HL-60 (cell line): ENCODE results near the gene CD8B2.

ENCODE experiments used
- DNase-seq, 2 experiments: peaks; one replicate each; pipeline ENCODE4 v3.0.0-alpha.2; 2010 to 2020; ENCODE audit warnings: low read depth in 1 of 2, low spot score in 1 of 2
- H3K27ac ChIP-seq: fragments of 250-450 bp; sonication (Bioruptor Pico); replicated peaks from 2 replicates; pipeline ENCODE4 v1.5.1; 2020; ENCODE audit warnings: mild to moderate bottlenecking, moderate library complexity
- H3K27me3 ChIP-seq: fragments of 250-450 bp; sonication (Bioruptor Pico); 2 replicates; pipeline ENCODE4 v1.5.1; 2021; ENCODE audit warnings: mild to moderate bottlenecking, moderate library complexity; ENCODE audit not compliant: insufficient read depth, poor library complexity, severe bottlenecking
- H3K4me3 ChIP-seq: replicated peaks from 2 replicates; pipeline ENCODE4 v1.5.1; 2011; ENCODE audit warnings: mild to moderate bottlenecking, control low read depth, low read length; ENCODE audit not compliant: insufficient read depth
- CTCF ChIP-seq: IDR thresholded peaks from one replicate; pipeline ENCODE4 v1.5.1; 2011; ENCODE audit warnings: low read length, control low read depth, inconsistent platforms; ENCODE audit not compliant: insufficient read depth
- GABPA ChIP-seq: IDR thresholded peaks from 2 replicates; pipeline ENCODE4 v1.6.1; 2012; ENCODE audit warnings: low read depth
- POLR2AphosphoS5 ChIP-seq: IDR thresholded peaks from 2 replicates; pipeline ENCODE4 v1.6.1; 2012; ENCODE audit warnings: low read depth
- REST ChIP-seq: IDR thresholded peaks from 2 replicates; pipeline ENCODE4 v1.6.1; 2012; ENCODE audit warnings: low read depth; ENCODE audit not compliant: insufficient replicate concordance
- SPI1 ChIP-seq: IDR thresholded peaks from 2 replicates; pipeline ENCODE4 v1.6.1; 2012; ENCODE audit warnings: low read depth, mild to moderate bottlenecking, borderline replicate concordance

Gene CD8B2

GRCh38 chr2:106532236-106532635, 45.1 kb downstream of the CD8B2 start:
- Histone ChIP-seq H3K27me3 (no peaks in the 10 kb centered on the region), H3K27ac (no peak overlapping the region), H3K4me3 (no peak overlapping the region)
- no peak for DNase-seq
- TF ChIP-seq CTCF, result no peak
- TF ChIP-seq SPI1, result no peak
- no peak for TF ChIP-seq GABPA
- TF ChIP-seq POLR2AphosphoS5, result no peak
- TF ChIP-seq REST, result no peak

GRCh38 chr2:106534471-106534870, 47.3 kb downstream of the CD8B2 start:
- no peak for DNase-seq
- Histone ChIP-seq H3K27ac (no peak overlapping the region), H3K27me3 (no peaks in the 10 kb centered on the region), H3K4me3 (no peak overlapping the region)
- no peak for TF ChIP-seq GABPA
- TF ChIP-seq POLR2AphosphoS5, result no peak
- no peak for TF ChIP-seq REST
- TF ChIP-seq CTCF, result no peak
- TF ChIP-seq SPI1, result no peak

GRCh38 chr2:106536490-106536889, 49.3 kb downstream of the CD8B2 start:
- no peak for TF ChIP-seq SPI1
- Histone ChIP-seq H3K27me3 (no peaks in the 10 kb centered on the region), H3K27ac (no peak overlapping the region), H3K4me3 (no peak overlapping the region)
- no peak for DNase-seq

GRCh38 chr2:106537047-106537446, 49.9 kb downstream of the CD8B2 start:
- TF ChIP-seq POLR2AphosphoS5, result no peak
- TF ChIP-seq CTCF, result no peak
- peak; percentile 51 for TF ChIP-seq SPI1
- no peak for TF ChIP-seq REST
- peak in 1 of 2 experiments; percentile 52 for DNase-seq
- H3K27ac ChIP-seq, result no peak overlapping the region
- no peaks in the 10 kb centered on the region for H3K27me3 ChIP-seq
- no peak overlapping the region for H3K4me3 ChIP-seq
